HepG2 (cell line): ENCODE results near the gene TMEM209. TPM values are rescaled to one million over a fixed set of nuclear protein-coding genes. Genes with fewer than 3 reads are reported as not detected.

Experiments used
- ATAC-seq: fragments of 200-7000 bp; cut with Tn5 transposase; 3 replicates; pipeline ENCODE4 v1.9.1; 2020; ENCODE audit warnings: mild to moderate bottlenecking, moderate library complexity
- BruUV-seq: library from RNA; stranded (reverse); fragments of 400-500 nt; replicated peaks from 2 replicates; lab custom pipeline; 2021; lab: Mats Ljungman, UMichigan
- CTCF ChIA-PET: fragments of 300-600 bp; formaldehyde crosslinking; extraction: SDS; loops from one replicate; lab custom pipeline; 2021; ENCODE audit warnings: low total read pairs, inconsistent platforms, low intra/inter-chr PET ratio; lab: Yijun Ruan, JAX
- POLR2A ChIA-PET: fragments of 350-600 bp; sonication (Branson Sonifier 250); formaldehyde crosslinking; loops from one replicate; lab custom pipeline; 2020; ENCODE audit warnings: antibody characterized with exemption, inconsistent platforms; lab: Yijun Ruan, JAX
- DNase-seq: peaks from one replicate; pipeline ENCODE4 v3.0.0-alpha.2; 2015; ENCODE audit warnings: low spot score
- FAIRE-seq: peaks from 3 replicates; lab custom pipeline; 2011; peaks lifted over from hg19 to GRCh38; lab: Jason Lieb, UNC
- H2AFZ ChIP-seq: one replicate; pipeline ENCODE4 v1.6.1; 2011; ENCODE audit warnings: low read length, inconsistent platforms
- H3K27ac ChIP-seq: fragments of 300-600 bp; 3 replicates; pipeline ENCODE4 v1.8.0; 2011; ENCODE audit warnings: mixed run types, mild to moderate bottlenecking, mixed read lengths, low read length, inconsistent platforms; ENCODE audit not compliant: insufficient read depth; ENCODE audit errors: extremely low read length
- H3K27me3 ChIP-seq, 2 experiments: fragments of 200-600 bp in 1 of 2; 2 replicates in 1 of 2; 3 replicates in 1 of 2; pipeline versions ENCODE4 v1.6.0 to v1.8.0; 2011; ENCODE audit warnings: low read length in 2 of 2, mild to moderate bottlenecking in 2 of 2, moderate library complexity in 2 of 2, inconsistent platforms in 1 of 2; ENCODE audit not compliant: insufficient read depth in 2 of 2, control insufficient read depth in 1 of 2
- H3K36me3 ChIP-seq, 2 experiments: fragments of 200-600 bp in 1 of 2; replicated peaks in 1 of 2; 2 replicates in 1 of 2; 3 replicates in 1 of 2; pipeline versions ENCODE4 v1.5.1 to v1.8.0; 2011; ENCODE audit warnings: low read length in 2 of 2, inconsistent platforms in 1 of 2; ENCODE audit not compliant: insufficient read depth in 2 of 2, control insufficient read depth in 1 of 2
- H3K4me1 ChIP-seq: 2 replicates; pipeline ENCODE4 v1.5.1; 2012; ENCODE audit warnings: low read length, inconsistent platforms; ENCODE audit not compliant: insufficient read depth
- H3K4me2 ChIP-seq: 2 replicates; pipeline ENCODE4 v1.6.0; 2011; ENCODE audit warnings: low read depth, low read length, inconsistent platforms
- H3K4me3 ChIP-seq, 3 experiments: fragments of 200-600 bp in 1 of 3; sonication (generic), shearing (Covaris generic) in 1 of 3; replicated peaks in 1 of 3; 2 replicates each; pipeline ENCODE4 v1.5.1; 2011 to 2016; ENCODE audit warnings: low read length in 3 of 3, inconsistent platforms in 2 of 3, low read depth in 2 of 3, mild to moderate bottlenecking in 2 of 3, control low read depth in 1 of 3, mixed read lengths in 1 of 3; ENCODE audit not compliant: insufficient read depth in 1 of 3
- H3K79me2 ChIP-seq: one replicate; pipeline ENCODE4 v1.6.1; 2011; ENCODE audit warnings: low read length, inconsistent platforms; ENCODE audit not compliant: insufficient read depth
- H3K9ac ChIP-seq: 2 replicates; pipeline ENCODE4 v1.6.0; 2011; ENCODE audit warnings: mild to moderate bottlenecking, low read depth, low read length, inconsistent platforms; ENCODE audit not compliant: insufficient read depth
- H3K9me3 ChIP-seq: 2 replicates; pipeline ENCODE4 v1.5.1; 2012; ENCODE audit warnings: mild to moderate bottlenecking, low read length
- H4K20me1 ChIP-seq: 2 replicates; pipeline ENCODE4 v1.6.0; 2011; ENCODE audit warnings: inconsistent platforms, mild to moderate bottlenecking, low read length, moderate library complexity; ENCODE audit not compliant: insufficient read depth
- EZH2 ChIP-seq: conservative IDR thresholded peaks from 2 replicates; pipeline ENCODE4 v1.6.1; 2012; ENCODE audit warnings: mild to moderate bottlenecking, low read depth, low read length, moderate library complexity
- HNRNPUL1 ChIP-seq: fragments of 200-400 bp; formaldehyde crosslinking; IDR thresholded peaks from 2 replicates; pipeline ENCODE4 v1.6.1; 2017; ENCODE audit warnings: low read depth, mild to moderate bottlenecking, low read length, moderate library complexity
- NFE2L1 ChIP-seq: sonication (generic); formaldehyde crosslinking; IDR thresholded peaks from 2 replicates; pipeline ENCODE4 v1.4.0; 2020; ENCODE audit warnings: missing genetic modification reagents, mild to moderate bottlenecking, borderline replicate concordance
- NFYC ChIP-seq: IDR thresholded peaks from 2 replicates; pipeline ENCODE4 v1.6.1; 2016; ENCODE audit warnings: missing genetic modification reagents, missing compliant biosample characterization
- NR2F2 ChIP-seq: IDR thresholded peaks from 2 replicates; pipeline ENCODE4 v1.6.1; 2012; ENCODE audit warnings: low read depth, inconsistent platforms, borderline replicate concordance
- RELA ChIP-seq: sonication (generic); formaldehyde crosslinking; IDR thresholded peaks from 2 replicates; pipeline ENCODE4 v1.4.0; 2020; ENCODE audit warnings: missing genetic modification reagents
- SALL1 ChIP-seq: sonication (generic); formaldehyde crosslinking; IDR thresholded peaks from 2 replicates; pipeline ENCODE4 v1.8.0; 2022; ENCODE audit warnings: mild to moderate bottlenecking, missing genetic modification reagents
- SRF ChIP-seq: IDR thresholded peaks from 2 replicates; pipeline ENCODE4 v1.6.1; 2011; ENCODE audit warnings: mild to moderate bottlenecking, low read depth, low read length, moderate library complexity
- TEAD3 ChIP-seq: optimal IDR thresholded peaks from 2 replicates; pipeline ENCODE3; 2016; ENCODE audit warnings: borderline replicate concordance
- ZNF282 ChIP-seq: fragments of 450-650 bp; IDR thresholded peaks from 2 replicates; pipeline ENCODE4 v1.6.1; 2018; ENCODE audit not compliant: partially characterized antibody
- ZNF530 ChIP-seq: sonication (generic); formaldehyde crosslinking; IDR thresholded peaks from 2 replicates; pipeline ENCODE4 v1.5.0; 2020; ENCODE audit warnings: low read depth, mild to moderate bottlenecking, missing genetic modification reagents
- ZNF550 ChIP-seq: sonication (generic); formaldehyde crosslinking; IDR thresholded peaks from 2 replicates; pipeline ENCODE4 v1.4.0; 2020; ENCODE audit warnings: mild to moderate bottlenecking, missing genetic modification reagents, borderline replicate concordance
- ZNF619 ChIP-seq: sonication (generic); formaldehyde crosslinking; IDR thresholded peaks from 2 replicates; pipeline ENCODE4 v1.4.0; 2020; ENCODE audit warnings: mild to moderate bottlenecking, missing genetic modification reagents
- ZNF670 ChIP-seq: sonication (generic); formaldehyde crosslinking; IDR thresholded peaks from 2 replicates; pipeline ENCODE4 v1.8.0; 2022; ENCODE audit warnings: mild to moderate bottlenecking, missing genetic modification reagents, borderline replicate concordance
- ZNF800 ChIP-seq: sonication (generic); formaldehyde crosslinking; IDR thresholded peaks from 2 replicates; pipeline ENCODE4 v1.4.0; 2020; ENCODE audit warnings: missing genetic modification reagents
- ZNF816 ChIP-seq: sonication (generic); formaldehyde crosslinking; IDR thresholded peaks from 2 replicates; pipeline ENCODE4 v1.8.0; 2022; ENCODE audit warnings: missing genetic modification reagents, mild to moderate bottlenecking, borderline replicate concordance
- WGBS: methylation state at CpG from one replicate; pipeline ENCODE4 v1.1.6; 2017; ENCODE audit warnings: low lambda C conversion rate; 5-methylcytosine and 5-hydroxymethylcytosine counted together
- in situ Hi-C: cut with HindIII; loops from 2 replicates; pipeline ENCODE4 v1.10.0; 2017; ENCODE audit warnings: low pct_unique_long_range_greater_than_20kb; ENCODE audit not compliant: extremely low pct_ligation_motif_present
- intact Hi-C: fragments of 100-400 bp; cut with micrococcal nuclease; formaldehyde crosslinking; loops from one replicate; pipeline ENCODE4 v1.10.0; 2022; ENCODE audit not compliant: unreplicated experiment
- polyA plus RNA-seq, 8 experiments: library from polyadenylated mRNA; depleted of rRNA in 3 of 8; stranded (reverse) in 7 of 8; unstranded in 1 of 8; fragments of >200 nt; fragmentation: Illumina TruSeq in 4 of 8; extraction: Trizol in 4 of 8; gene quantifications; 2 replicates each; pipeline versions ENCODE4 v1.2.1 to v1.2.3, GENCODE V29; 2011 to 2016; ENCODE audit warnings: low read depth in 4 of 8, missing spikeins in 1 of 8, mixed read lengths in 1 of 8; ENCODE audit not compliant: insufficient read depth in 1 of 8
- total RNA-seq, 5 experiments: library from RNA; depleted of rRNA; stranded (reverse); fragments of >200 nt; fragmentation: Illumina TruSeq; extraction: Trizol; gene quantifications; 2 replicates each; pipeline ENCODE4 v1.2.3, GENCODE V29; 2016; ENCODE audit warnings: low read depth in 1 of 5
- TF ChIP-seq, protein P1 (sequence below): fragments of 450-650 bp; IDR thresholded peaks from 2 replicates; pipeline ENCODE4 v1.6.1; 2016
- TF ChIP-seq, protein P2 (sequence below): IDR thresholded peaks from 2 replicates; pipeline ENCODE4 v1.6.1; 2016; ENCODE audit warnings: missing compliant biosample characterization, missing genetic modification reagents, borderline replicate concordance

TMEM209 gene
- total and polyA plus RNA-seq, 2 of the 13 experiments (the other 11 are each of a cell fraction or from before 2014, with no cell fraction given) = 14.5 to 15.6 TPM

- TF ChIP-seq NFE2L1 (CRISPR knock-in tag) = no peak
- no peak for TF ChIP-seq ZNF670
- TF ChIP-seq SRF = no peak
Measured at GRCh38 chr7:130147710-130148325, 57.4 kb downstream of the TMEM209 start (continued).

- intact Hi-C loops = no loop called here
- DNase-seq (no peak), FAIRE-seq (no peak), ATAC-seq (peak; percentile 29)
- Histone ChIP-seq H3K36me3 (no peaks in the 10 kb centered on the region), H4K20me1 (no peaks in the 10 kb centered on the region), H3K9me3 (no peaks in the 10 kb centered on the region), H2AFZ (no peak overlapping the region), H3K4me1 (peaks cover 38% of the 10 kb centered on the region), H3K4me3 (no peak overlapping the region), H3K4me2 (no peak overlapping the region), H3K27me3 (no peaks in the 10 kb centered on the region), H3K27ac (peak overlapping the region; percentile 22), H3K9ac (no peak overlapping the region), H3K79me2 (no peaks in the 10 kb centered on the region)
- ChIA-PET CTCF (no interaction called here), POLR2A (interaction anchor here (0.6 to 1.1 kb wide), 2 partner anchors 58 to 911 kb away, joined by 3 to 4 read pairs; partner anchors contain the start of gene TMEM209)
- no TSS peak for BruUV-seq
- 85% methylated on average over 8 of the region's 9 CpGs for WGBS
- in situ Hi-C loops = no loop called here
- no peak for TF ChIP-seq ZNF282
- no peak for TF ChIP-seq ZNF619 (CRISPR knock-in tag)
- TF ChIP-seq NFYC (CRISPR knock-in tag) = no peak
- no peak for TF ChIP-seq ZNF530 (CRISPR knock-in tag)
- TF ChIP-seq ZNF550 = no peak
- no peak for TF ChIP-seq RELA (CRISPR knock-in tag)
- no peak for TF ChIP-seq ZNF800 (CRISPR knock-in tag)
- peak; percentile 8 for TF ChIP-seq TEAD3 (CRISPR knock-in tag)
- TF ChIP-seq NR2F2 = no peak
- TF ChIP-seq SALL1 (CRISPR knock-in tag) = no peak
- TF ChIP-seq, protein P1, sequence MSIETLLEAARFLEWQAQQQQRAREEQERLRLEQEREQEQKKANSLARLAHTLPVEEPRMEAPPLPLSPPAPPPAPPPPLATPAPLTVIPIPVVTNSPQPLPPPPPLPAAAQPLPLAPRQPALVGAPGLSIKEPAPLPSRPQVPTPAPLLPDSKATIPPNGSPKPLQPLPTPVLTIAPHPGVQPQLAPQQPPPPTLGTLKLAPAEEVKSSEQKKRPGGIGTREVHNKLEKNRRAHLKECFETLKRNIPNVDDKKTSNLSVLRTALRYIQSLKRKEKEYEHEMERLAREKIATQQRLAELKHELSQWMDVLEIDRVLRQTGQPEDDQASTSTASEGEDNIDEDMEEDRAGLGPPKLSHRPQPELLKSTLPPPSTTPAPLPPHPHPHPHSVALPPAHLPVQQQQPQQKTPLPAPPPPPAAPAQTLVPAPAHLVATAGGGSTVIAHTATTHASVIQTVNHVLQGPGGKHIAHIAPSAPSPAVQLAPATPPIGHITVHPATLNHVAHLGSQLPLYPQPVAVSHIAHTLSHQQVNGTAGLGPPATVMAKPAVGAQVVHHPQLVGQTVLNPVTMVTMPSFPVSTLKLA = no peak
- TF ChIP-seq HNRNPUL1 = no peak
- no peak for TF ChIP-seq EZH2
- TF ChIP-seq ZNF816 = no peak
- TF ChIP-seq, protein P2, sequence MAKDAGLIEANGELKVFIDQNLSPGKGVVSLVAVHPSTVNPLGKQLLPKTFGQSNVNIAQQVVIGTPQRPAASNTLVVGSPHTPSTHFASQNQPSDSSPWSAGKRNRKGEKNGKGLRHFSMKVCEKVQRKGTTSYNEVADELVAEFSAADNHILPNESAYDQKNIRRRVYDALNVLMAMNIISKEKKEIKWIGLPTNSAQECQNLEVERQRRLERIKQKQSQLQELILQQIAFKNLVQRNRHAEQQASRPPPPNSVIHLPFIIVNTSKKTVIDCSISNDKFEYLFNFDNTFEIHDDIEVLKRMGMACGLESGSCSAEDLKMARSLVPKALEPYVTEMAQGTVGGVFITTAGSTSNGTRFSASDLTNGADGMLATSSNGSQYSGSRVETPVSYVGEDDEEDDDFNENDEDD (CRISPR knock-in tag) = no peak
Measured at GRCh38 chr7:130146693-130147405, 58.4 kb downstream of the TMEM209 start.
